ENCODE measurements around the gene NKG7.

NKG7 gene

DNA sequence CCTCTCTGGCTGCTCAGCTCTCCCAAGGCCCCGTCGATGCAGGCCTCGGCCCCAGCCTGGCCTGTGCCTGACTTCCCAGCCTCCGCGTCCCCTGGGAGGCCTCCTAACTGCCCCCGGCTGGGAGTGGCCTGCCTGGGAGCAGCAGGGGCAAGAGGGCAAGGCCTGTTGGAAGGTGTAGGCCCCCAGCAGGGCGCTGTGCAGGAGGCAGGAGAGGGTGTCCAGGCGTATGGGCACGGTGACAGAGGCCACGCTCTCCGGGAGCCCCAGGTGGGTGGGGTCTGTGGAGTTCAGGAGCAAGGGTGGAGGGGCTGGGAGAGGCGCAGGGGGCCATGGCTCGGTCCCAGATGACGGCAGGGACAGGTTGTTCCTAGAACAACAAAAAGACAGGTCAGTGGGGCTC is 16.7 kb upstream of the NKG7 start:
- no peak for DNase-seq

DNA sequence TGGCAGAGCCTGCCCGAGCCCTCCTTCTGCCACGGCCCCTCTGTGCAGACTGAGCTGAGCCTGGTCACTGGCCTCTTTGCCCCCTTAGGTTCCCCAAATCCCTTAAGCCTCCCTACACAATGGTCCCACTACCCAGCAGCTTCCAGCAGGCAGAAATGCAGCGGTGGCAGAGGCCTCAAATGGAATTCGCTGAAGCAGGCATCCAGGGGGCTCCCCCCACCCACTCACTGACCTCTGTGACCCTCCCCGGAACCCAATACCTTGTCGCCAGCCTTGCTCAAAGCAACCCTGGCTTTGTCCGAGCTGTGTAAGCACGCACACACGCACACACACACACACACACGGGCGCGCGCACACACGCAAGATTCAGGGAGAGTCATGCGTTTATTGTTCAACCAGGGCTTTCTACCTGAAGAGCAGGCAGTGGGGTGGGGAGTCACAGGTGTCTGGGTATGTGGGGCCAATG is 15.5 kb upstream of the NKG7 start, which contains the start of gene LIM2:
LIM2 (minus strand) TSS at position 51 of the 466 bp plus-strand sequence. CDS start 531 bp downstream, outside the sequence.
- no peak for DNase-seq

DNA sequence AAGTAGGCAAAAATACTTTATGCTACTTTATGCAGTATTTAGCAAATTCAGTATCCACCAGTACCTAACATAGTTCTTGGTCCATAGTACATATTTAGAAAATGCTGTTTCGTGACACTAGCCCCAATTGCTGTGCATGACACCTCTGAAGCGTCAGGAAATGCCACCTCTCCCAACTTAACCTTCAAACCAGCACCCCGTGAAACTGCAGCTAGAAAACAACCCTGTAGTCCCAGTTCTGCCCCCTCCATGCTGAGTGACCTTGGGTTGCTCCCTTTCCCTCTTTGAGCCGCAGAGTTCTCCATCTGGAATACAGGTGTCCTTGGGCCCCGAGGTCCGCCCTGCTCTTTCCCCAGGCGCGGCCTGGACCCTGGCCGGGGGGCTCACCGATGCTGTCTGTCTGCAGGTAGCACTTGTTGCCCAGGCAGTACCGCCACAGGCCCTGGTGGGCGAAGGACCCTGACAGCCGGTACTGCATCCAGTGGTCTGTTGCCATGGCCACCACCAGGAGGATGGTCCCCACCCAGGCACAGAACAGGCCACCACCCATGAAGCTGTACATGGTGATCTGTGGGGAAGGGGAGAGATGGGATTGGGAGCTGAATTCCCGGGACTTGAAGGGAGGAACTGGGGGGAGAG is 14.5 kb upstream of the NKG7 start:
- no peak for DNase-seq

DNA sequence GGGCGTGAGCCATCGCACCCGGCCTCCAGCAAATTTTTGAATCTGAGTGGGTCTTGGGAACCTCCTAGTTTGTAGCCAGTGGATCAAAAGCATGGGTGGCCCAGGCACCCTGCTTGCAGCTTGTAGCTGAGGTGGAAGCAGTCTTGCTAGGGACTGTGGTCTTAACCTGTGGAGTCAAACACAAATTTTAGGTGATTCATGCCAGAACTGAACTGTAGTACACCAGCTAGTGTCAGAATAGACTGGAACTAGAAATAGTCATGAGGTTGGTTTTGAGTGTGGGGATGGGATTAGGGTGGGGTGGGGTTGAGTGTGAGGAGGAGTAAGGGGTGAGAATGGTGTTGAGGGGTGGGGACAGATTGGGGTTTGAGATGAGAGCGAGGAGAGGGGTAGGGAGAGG is 9.6 kb upstream of the NKG7 start:
- no peak for DNase-seq

DNA sequence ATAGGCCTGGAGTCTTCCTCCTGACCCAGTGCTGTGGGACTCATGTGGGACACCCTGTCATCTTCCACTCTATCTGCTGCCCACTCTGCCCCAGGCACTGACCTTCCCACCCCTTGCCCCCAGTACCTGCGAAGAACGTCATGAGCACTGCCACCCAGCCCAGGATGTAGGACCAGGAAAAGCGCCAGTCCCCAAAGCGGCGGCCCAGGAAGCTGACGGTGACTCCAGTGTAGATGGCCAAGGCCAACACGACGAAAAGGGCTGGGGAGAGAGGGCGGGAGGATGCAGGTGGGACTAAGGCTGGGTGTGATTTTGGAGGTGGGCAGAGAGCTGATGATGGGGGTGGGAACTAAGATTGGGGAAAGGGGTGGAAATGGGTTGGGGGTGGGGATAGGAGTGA is 7.9 kb upstream of the NKG7 start:
- no peak for DNase-seq

DNA sequence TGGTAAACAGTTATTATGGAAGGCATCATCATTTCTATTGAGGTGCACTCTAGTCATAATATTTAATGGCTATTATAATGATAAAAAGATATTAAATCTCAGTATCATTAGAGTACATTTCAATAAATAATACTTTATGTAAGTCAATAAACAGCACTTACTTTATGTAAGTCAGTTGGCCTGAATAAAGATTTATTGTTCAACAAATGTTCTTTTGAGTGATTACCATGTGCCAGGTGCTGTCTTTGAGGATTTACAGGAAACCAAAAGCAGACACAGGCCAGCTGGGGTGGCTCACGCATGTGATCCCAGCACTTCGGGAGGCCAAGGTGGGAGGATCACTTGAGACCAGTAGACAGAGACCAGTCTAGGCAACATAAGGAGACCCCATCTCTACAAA is 5.0 kb upstream of the NKG7 start:
- no peak for DNase-seq

DNA sequence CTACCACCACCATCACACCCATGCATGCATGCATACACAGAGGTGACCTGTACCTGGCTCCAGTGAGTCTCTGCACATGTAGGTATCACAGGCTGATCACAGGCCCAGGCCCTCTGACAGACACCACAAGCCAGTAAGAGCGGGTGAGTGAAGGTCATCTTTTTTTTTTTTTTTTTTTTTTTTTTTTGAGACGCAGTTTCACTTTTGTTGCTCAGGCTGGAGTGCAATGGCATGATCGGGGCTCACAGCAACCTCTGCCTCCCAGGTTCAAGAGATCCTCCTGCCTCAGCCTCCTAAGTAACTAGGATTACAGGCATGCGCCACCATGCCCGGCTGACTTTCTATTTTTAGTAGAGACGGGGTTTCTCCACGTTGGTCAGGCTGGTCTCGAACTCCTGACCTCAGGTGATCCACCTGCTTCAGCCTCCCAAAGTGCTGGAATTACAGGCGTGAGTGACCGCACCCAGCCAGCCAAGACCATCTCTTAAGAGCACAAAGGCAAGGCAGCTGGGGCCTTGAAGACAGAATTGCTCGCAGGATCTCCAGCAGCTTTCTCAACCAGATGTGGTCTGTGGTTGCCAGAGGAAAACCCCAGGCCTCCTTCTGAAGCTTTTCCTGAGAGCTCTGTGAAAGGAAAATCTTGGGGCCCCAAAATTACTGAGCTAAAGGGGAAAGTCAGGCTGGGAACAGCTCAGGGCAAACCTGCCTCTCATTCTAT is 3.2 kb upstream of the NKG7 start:
- no peak for DNase-seq

DNA sequence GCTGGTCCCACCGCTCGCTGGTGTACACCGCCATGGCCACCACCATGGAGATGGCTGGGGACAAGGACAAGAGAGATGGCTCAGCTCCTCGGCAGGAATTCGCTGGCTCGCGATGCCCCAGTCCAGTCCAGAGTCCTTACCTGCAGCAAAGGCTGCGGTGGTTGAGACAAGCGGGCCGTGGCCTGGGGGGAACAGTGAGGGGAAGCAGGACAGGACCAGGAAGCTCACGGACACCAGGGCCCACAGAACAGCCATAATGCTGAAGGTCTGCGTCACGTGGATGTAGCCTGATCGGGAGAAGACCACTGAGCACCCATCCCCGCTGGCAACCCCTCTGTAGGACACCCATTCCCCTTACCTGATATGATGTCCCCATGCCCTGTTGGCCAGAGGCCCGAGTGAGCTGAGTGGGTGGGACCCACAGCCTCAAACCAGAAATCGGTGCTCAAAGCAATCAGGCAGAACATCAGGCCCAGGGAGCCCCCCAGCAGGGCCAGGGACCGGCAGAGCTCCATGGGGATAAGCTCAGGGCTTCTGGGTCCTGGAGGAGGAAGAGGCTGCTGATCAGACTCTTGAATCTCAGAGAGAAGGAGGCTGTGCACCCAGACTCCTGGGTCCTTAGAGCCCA is 319 bp downstream of the NKG7 start:
- DNase-seq: no peak

DNA sequence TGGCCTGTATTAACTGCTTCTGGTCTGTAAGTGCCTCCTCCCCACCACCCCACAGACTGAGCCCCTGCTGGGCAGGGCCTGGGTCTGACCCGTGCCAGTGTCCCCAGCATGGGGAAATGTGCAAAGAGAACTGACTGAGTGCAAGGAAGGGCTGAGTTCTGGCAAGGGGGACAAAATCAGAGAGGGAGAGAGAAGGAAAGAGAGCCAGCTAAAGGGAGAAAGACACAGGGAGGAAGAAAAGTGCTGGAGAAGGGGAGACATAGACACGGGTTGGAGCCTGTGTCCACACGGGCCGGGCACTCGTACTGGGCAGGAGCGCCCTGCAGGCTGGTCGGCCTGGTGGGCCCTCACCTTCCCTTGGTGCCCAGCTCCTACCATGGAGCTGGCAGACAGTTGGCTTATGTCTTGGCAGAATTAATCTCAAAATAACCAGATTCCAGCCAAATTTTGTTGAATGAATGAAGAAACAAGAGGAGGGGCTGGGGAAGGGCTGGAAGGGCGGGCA is 1.2 kb downstream of the NKG7 start:
- no peak for DNase-seq

DNA sequence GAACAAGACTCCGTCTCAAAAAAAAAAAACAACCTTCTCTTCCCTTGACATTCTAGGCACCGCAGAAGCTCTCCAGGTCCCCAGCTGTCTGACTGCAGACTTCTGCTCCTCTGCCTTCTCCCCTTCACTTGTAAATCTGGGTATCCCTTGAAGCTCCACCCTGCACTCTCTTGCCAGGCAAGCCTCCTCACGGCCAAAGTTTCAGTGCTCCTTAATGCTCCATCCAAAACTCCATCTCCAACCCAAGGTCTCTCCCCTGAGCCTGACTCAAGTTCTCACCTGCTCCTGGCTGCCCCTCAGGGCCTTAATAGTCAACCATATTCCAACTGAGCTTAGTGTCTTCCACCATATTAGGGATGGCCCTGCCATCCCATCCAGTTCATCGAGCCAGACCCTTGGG is 2.2 kb downstream of the NKG7 start:
- DNase-seq: no peak

DNA sequence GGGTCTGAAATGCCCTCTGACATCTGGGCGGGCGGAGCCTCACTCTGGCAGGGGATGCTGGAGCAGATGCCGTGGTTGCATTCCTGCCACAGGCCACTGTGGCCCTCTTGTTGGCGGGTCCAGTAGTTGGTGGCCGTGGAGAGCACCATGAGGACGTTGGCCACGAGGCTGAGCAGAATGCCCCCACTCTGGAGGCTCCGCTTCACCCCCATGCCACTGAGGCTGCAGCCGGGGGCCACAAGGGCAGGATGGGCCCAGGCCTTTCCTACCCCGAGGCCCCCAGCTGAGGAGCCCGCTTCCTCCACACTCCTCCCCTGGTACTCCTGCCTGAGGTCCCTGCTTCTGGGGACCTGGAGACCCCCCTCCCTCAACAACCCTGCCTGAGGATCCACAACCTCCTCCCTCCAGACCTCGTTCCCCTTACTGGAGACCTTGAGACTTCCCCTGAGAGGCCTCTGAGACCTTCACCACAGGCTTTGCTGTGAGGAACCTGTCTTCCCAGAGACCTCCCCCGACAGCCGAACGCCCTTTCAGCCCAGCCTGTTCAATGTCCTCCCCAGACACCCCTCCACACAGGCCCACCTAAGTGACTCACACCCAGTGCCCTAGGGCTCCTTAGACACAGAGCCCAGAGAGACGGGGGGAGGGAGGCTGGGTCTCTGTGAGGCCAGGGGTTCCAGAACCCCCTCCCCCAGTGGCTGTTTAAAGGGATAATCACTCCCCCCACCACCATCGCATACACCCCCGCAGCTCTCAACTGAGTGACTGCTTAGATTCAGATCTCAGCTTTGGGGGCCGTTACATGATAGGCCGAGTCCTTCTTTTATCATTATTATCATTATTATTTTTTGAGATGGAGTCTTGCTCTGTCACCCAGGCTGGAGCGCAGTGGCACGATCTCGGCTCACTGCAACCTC is 3.8 kb downstream of the NKG7 start, which contains the start of gene CLDND2:
CLDND2 (minus strand) TSS at position 638 of the 917 bp plus-strand sequence; CDS start at position 212, 426 bp downstream.
- DNase-seq: no peak

DNA sequence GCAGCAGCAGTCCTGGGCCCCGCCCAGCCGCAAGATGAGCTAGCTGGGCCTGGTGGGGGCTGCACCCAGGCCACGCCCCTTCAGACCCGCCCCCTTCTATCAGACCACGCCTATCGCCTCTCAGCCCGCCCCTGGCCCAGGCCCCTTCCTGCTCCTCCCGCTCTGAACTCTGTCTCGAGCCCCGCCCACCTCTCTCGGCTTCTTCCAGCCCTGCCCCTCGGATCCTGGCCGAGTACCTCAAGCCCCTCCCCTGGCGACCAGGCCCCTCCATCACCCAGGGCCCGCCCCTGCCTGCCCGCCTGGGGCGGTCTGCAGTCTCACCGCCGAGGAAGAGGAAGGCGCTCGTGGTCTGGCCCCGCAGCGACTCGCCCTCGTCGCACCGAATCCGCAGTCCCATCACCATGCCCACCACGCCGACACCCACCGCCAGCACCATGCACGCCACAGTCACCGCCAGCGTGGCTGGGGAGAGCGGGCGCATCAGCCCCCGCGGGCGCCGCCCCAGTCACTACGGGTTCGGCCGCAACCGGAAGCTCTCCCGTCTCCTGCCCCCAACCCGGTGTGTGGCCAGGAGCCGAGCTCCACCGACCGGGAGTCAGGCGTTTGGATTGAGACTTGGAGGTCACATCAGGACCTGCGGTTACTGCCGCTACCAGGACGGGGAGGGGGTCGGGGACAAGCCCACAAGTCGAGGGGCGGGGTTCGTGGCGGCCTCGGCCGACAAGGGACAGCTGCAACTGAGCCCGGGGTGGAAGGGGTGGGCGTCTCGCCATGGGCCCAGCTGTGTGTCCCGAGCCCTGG is 4.7 kb downstream of the NKG7 start:
- peak; percentile 94 for DNase-seq

DNA sequence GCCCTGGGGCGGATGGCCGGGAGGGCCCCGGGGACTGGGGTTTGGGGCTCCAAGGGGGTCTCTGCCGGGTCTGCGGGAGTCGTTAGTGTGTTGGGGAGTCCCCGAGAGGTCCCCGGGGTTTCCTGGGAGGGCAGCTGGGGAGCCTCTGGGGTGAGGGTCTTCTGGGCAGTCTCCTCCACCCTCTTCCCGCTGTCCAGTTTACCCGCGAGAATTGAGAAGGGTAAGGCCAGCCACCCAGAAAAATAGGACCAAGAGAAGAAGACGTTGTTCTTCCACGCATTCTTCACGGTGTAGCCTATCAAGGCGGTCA is 5.2 kb downstream of the NKG7 start:
- no peak for DNase-seq

DNA sequence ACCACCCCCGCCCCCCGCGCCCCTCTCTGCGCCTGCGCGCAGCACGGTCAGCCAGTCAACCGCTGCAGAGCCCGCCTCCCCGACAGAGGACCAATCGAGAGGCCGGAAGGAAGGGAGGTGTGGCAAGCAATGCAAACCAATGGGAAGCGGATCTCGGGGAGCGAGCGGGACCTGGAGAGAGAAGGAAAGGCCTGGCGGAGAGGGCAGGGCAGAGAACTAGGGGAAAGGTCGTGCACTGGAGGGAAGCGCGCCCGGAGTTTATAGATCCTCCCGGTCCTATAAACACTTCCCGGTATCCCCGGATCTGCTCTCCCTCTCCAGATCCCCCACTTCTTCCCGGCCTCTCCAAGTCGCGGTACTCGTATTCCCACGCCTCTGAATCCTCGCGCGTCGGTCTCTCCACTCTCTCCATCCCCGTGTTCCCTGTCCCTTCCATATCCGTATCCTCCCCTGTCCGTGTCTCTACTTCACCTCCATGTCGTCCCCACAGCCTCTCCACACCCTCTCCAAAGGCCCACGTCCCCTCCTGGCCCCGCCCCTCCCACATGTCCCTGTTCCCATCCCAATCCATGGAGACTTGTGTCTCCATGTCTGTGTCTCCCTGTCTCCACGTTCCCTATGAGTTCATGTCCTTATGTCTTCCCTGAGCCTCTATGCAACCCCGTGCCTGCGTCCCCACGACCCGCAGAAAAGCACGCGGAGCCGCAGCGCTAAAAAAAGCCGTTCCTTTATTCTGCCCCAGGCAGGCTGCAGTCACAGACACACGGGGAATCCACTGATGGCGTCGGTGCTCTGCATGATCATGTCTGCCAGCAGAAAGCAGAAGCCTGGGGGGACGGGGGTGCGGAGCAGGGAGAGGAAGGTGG is 5.8 kb downstream of the NKG7 start:
- DNase-seq: peak; percentile 93

DNA sequence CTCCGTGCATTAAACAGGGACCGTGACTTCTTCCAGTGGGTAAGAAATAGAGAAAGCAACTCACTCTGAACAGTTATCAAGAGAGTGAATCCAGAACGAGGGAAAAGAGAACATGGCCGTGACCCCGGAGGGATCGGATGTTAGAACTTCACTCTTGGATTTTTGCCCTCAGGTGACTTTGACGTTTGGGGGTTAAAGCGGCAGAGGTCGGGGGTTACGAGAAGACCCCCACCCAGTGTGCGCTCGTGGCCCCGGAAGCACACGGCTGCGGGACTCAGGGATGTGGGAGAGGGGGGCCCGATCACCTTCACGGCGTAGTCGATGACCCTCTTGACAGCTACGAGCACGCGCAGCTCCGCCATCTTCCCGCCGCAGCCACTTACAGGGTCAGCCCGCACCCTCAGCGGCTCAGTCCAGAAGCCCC is 6.5 kb downstream of the NKG7 start, which contains the start of gene ETFB:
ETFB (minus strand) TSS at position 424 of the 424 bp plus-strand sequence; CDS start at position 362, 62 bp downstream.
- no peak for DNase-seq

DNA sequence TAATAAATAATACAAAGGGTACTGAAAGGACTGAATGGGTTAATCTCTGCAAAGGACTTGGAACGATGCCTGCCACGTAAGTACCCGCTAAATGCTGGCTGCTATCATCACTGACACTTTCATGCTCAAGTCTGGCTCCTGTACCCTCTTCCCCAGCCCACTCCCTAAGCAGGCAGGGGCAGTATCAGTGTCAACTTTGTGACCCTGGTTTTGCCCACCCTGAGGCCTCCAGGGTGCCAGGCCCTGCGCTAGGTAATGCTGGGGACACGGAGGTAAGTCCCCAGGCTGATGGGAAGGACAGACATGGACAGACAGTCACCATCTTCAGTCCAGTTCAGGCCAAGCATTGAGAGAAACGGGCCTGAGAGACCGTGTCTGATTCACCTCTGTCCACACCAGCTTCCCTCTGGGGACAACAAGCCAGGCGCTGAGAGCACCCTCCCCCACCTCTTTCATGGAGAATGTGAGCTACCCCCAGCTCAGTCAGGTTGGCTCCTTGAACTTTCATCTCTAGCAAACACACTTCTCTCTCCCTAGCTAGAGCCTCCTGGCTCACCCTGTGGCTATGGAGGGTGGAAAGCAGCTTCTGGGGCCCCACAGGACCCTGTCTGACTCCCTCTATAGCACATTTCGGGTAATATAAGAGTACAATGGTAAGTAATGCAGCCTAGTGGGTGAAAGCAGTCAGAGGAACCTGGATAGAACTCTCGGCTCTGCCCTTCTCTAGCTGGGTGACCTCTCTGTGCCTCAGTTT is 7.1 kb downstream of the NKG7 start:
- DNase-seq: no peak

DNA sequence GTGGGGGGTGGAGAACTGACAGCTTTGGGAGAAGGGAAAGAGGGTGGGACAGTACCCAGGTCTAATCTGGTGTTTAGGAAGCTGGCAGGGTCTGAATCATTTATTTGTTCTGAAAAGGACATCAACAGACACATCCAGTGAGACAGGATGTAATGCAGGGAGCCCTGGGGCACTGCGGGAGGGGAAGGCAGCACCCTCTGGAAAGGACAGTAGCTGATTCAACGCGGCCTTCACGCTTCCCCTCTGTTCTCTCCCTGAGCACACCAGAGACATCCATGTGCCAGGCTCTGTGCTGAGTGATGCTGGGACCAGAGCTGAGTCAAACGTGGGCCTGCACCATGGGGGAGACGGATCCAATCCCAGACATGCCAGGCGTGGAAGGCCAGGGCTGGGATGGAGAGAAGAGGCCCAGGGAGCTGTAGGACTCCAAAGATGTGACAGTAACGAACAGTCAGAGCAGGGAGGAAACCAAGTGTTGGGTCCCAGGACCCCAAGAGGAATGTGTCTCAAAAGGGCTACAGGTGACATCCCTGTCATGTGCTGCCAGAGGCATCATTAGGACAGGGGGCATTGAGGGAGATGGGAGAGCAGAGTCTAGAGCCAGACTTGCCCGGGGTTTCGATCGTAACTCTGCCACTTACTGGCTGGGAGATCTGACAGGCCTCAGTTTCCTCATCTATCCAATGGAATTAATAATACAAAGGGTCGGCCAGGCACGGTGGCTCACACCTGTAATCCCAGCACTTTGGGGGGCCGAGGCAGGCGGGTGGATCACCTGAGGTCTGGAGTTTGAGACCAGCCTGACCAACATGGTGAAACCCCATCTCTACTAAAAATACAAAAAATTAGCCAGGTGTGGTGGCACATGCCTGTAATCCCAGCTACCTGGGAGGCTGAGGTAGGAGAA is 8.0 kb downstream of the NKG7 start:
- DNase-seq: no peak

DNA sequence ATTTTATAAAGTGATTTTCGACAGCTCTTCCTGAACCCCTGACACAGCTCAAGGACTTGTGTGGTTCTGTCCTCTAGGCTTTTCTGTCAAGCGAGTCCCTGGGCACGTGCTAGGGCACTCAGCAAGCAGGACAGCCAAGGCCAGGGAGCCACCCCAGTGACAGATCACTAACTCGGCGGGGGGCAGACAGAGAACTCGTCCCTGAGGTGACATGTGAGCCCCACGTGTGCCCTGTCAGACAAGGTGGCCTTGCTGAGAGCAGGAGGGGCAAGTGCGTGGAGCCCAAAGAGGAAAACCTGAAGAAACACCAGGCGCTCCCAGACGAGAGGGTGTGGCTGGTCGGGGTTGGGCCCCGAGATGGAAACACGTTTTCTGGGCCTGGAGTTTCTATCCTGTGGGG is 11.2 kb downstream of the NKG7 start:
- DNase-seq: no peak

DNA sequence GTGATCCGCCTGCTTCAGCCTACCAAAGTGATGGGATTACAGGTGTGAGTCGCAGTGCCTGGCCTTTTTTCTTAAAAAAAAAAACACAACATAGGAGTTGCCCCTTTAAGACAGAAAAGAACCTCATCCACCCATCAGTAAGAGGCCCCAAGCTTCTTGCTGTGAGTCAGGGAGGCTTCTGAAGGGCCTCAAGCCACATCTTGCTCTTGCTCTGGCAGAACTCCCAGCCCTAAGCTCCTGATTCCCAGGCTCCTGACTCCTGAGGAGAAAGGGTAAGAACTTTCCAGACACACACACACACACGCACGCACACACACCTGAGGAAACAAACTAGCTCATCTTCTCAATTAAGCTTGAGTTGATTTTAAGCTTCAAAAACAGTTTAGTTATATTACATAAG is 13.2 kb downstream of the NKG7 start:
- DNase-seq: no peak

Data from activated naive CD4-positive, alpha-beta T cell treated with anti-CD3 and anti-CD28 coated beads, Interleukin-2, amount 50 U/mL, for 16 hours (primary cell).